Activated naive CD4-positive, alpha-beta T cell treated with anti-CD3 and anti-CD28 coated beads, Interleukin-2, amount 50 U/mL, for 16 hours (primary cell): ENCODE measurements around the gene HOXA13.

Experiments
- DNase-seq: peaks from one replicate; pipeline ENCODE4 v3.0.0-alpha.2; 2020

HOXA13 gene

DNA sequence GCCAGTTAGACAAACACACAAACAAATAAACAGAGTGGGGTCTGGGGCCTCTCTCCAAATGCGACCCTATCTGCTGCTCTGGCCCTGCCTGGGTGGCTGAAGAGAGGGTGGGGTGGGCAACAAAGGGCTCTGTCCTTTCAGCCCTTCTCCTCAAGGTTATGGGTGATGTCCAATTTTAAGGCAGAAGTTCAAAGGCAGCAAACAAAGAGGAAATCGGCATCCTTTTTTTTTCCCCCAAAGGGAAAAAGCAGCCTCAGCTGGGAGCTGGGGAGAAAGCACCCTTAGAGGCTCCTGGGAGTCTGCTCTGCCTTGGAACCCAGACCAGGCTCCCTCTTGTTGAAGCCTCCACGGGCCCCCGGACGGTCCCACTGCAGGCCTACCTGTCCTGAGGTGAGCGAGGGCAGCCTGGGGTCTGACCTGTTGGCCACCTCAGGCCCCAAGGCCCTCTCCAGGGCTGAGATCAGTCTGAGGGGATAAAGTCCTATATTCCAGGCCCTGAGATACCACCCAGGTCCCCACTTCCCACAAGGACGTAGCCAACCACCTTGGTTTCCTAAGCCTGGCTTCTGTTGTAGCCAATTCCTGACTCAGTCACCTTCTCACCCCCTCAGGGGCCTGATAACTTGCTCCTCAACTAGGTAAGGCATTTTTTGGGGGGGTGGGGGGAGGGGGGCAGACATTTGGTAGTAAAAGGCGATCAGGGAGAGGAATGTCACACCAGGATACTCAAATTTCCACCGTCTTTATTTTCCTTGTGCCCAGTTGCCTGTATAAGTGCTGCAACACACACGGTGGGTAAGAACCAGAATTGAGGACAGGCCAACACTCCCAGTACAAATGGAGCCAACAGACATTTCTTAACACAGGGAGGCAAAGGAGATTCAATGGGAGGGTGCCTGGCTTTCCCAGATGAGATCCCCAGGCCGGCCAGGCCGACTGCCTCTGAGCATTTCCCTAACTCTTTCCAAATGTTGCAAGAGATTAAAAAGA is 19.2 kb downstream of the HOXA13 start:
- DNase-seq = peak; percentile 7

DNA sequence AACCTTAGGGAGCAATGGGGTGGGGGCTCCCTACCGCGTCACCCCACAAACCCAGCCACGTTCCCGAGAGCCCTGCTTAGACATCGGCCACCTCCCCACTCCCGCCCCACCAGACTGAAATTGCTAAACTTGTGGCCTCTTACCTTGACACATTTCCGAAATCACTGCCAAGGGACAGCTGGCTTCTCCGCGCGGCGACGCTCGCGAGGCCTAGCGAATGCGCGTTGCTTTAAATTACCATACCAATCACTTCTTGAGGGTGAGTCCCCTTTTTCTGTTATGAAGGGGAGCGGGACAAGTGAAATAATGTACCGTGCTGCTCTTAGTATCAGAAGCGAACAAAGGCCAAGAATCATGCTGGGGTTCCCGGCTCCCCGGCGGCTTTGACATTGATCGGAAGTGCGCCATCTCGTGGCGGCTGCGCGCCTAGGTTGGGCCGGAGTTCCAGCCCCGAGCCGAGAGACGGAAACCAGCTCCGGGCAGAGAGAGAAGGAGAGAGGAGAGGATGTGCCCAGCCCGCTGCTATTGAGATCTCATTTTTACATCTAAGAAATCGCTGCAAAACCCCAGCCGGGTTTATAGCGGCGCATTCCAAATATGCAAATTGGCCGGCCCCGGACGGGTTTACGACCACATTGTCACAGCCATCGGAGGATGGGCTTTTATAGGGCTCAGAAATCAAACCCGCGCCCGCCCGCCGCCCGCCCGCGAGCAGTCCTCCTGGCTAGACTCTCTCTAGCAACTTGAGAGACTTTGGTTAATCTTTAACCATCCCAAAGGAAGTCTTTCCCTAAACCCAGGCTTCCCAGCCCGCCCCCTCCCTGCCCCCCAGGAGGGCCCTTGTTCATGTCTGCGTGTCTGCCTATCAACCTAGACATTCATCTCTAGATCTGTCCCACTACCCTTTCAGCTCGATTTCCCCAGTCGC is 20.1 kb downstream of the HOXA13 start:
- peak; percentile 68 for DNase-seq

DNA sequence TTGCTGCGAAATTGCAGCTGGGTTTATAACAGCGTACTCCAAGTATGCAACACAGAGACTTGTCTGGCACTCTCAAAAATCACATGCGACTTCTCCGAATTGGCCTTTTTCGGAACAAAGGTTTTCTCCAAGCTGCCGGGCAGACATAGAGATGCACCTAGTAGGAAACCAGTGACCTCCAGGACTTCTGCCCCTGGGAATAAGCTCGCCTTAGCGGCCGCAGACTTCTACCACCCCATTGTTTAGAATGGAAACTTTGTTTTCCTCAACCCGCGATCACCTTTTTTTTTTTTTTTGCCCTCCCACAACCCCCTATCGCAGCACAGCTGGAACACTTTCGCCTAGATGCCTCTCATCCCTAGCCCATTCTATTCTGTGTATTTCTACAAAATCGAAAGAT is 20.9 kb downstream of the HOXA13 start:
- DNase-seq = no peak

DNA sequence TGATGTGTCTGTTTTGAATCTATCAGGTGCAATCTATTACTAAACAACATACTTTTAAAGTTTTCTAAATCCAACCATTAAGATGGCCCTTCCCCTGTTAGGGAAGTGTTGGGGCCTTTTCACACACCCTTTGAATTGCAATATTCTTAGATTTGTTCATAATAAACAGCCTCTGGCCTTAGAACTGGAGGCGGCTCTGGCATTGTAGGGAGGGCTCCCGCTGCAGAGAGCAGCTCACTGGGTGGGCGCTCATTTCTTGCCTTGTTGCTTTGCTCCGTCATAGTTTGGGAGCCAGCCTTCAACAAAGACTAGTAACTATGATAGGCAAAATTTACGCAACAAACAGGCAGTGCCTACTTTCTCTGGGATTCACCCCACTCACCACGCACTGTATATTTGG is 21.5 kb downstream of the HOXA13 start:
- DNase-seq = peak; percentile 1

DNA sequence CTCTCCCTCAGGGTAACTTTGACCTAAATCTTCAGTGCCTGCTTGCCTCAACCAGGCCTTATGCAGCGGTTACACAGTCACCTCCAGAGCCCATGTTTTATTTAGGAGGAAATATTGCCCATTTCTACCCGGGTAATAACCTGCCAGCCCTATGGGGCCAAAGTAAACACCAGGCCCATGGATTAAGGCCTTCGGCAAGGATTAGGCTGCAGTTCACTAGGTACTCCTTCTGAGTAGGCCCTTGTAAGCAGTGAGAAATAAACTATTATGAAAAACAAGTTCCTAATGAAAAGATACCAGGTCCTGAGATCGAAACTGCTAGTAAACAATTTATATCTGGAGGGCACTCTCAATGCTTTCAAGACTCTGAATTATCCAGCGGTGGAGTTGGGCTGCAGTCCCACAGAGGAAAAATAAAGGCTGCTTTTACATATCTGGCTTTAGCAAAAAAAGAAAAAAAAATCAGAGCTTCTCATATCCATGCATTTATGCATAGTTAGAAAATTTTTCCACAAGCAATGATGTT is 22.0 kb downstream of the HOXA13 start:
- DNase-seq = no peak

DNA sequence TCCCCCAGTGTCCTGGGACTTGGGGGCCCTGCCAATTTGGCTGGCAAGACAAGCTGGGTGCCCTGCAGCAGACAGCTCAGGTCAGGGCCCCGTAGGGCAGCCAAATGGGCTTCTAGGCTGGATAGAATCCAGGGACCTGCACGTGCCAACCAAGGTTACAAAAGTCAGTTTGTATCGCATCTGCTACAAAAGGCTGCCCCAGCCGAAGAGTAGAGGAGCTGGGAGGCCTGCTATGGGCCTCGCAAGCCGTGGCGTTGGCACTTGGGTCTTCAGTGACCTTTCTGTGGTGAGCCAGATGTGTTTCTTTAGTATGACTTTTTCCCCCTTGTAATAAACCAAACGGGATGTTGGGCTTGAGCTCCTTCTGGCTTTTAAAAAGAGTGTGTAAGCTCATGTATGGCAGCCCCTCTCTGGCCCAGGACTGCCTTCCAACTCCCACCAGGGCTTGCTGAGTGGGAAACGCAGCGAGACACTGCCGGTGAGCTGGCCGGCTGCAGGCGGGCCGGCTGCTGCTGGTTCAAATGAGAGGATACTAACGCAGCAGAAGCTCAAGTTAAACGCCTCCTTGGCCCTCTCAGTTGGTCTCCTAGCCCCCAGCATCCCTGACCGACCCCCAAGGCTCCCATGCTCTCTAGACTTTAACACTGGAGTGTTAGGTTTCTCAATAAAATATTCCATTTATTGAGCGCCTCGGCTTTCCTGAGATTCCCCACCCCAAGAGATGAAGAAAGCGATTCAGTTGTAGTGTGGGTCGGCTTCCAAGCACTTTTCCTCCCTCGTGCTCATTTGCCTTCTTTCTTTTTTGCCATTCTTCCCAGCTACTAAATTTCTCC is 22.7 kb downstream of the HOXA13 start:
- DNase-seq = peak; percentile 5

DNA sequence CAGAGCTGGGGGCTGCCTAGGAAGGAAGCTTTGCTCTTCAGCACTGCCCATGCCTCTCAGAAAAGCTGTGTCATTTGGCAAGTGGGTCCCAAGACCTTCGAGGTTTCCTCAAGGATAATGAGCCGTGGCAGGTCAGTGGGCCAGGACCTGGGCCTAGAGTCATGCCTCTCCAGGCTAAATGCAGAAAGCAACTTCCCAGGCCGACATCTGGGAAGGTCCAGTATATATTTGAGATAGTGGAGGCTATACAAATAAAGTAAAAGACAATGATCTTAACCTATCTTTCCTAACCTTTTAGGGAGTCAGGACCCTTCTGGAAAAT is 23.4 kb downstream of the HOXA13 start:
- no peak for DNase-seq

DNA sequence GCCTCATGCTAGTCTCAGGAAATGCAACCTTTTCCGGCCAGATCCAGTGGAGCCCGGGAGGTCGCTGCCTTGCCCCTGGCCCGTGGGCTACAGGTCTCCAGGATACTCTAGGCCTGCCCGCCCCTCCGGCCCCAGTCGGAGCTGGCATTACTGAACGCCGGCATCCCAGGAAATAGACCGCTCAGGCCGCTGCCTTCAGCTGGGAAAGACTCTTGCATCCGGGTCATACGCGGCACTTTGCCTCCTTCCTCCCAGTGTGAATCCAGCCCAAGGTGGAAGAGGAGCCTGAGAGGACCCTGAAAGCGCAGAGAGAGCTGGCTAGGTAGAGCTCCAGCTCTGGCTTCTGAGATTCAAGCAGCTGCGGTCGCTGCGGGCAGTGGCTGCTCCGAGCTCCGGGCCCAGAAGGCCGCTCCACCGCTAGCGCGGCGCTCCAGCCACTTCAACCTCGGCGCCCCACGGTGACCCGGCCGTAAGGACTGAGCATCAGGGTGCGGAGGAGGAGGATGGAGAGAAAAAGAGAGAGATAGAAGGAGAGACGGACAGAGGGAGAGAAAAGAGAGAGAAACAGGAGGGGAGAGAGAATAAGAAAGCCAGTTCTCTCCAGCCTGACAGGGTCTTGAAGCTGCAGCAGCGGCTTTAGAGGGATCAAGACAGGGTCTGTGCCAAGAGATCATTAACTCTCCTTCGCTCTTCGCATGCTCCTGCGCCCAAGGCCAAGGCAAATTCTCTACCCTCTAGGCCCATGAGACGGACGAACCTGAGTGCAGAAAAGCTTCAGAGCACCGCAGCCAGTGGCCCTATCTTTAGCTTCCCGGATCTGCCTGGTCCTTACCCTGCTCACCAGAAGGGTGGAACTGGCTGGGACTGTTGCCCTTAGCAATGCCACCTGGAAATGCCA is 24.0 kb downstream of the HOXA13 start:
- DNase-seq = peak; percentile 7

DNA sequence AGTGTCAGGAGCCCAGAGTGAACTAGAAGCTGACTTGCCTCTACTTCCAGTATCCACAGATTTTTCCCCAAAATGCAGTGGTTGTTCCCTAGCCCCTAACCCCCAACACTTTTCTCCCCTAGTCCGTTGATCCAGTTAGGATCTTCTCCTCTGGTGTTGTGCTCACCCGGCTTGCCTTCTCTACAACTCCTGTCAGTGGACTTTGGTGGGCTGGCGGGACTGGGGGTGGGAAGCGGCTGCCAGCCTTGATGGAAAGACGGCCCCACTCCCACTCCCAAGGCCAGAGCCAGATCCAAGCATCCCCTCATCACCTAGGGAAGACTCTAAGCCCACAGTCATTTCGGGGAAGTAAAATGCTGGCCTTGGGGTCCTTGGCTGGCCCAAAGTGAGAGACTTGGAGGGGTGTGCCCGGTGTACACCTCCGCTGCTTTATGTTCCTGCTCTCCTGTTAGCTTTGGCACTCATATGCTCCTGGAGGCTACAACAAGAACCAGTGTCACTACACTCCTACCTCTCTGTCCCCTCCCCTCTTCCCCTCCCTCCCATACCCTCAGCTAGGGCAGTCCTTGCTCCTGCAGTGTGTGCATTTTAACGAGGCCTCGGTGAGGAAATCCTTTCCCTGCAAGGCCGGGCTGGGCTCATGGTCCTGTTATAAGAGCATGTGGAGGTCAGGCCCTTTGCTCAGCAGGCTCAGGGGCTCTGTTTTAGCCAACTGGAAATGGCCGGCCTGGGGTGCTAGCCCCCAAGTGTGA is 24.8 kb downstream of the HOXA13 start:
- peak; percentile 6 for DNase-seq

DNA sequence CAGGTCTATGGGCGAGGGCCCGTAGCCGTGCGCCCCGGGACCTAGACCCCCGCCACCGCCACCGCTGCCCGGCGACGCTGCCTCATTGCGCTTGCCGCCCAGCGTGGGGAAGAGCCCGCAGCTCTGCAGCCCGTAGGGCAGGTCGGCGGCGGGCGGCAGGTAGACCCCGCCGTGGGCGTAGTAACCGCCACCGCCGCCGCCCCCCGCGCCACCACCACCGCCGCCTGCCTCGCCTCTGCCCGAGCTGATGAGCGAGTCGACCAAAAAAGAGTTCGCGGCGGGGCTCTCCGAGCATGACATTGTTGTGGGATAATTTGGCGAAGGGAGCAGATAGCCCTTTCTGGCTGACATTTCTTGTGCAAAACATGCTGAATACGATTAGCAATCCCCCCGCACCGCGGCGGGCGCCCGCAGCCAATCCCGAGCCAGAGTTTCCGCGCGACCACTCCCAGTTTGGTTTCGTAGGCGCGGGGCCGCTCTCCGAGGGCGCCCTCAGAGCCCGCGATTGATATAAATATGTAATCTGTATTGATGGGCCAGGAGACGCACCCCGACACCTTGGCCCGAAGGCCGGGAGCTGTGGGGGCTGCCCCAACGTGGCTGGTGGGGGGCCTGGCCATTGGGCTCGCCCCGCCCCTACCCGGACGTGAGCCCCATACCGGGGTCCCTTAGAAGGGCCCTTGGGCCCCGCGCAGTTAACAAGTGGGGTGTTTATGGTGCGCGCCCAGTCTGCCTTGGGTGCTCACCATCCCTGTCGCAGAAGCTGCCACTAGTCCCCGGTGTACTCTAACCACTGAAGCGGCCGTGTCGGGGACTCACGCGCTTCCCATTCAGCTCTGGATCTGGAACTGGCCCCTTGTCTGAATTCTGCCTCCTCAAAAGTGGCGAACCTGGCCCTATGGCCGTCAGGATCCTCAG is 25.7 kb downstream of the HOXA13 start, which contains the start of gene HOXA10:
TSS of gene HOXA10 (minus strand) at position 365 of the 918 bp plus-strand sequence. CDS start at position 351, 14 bp downstream.
- peak; percentile 17 for DNase-seq

DNA sequence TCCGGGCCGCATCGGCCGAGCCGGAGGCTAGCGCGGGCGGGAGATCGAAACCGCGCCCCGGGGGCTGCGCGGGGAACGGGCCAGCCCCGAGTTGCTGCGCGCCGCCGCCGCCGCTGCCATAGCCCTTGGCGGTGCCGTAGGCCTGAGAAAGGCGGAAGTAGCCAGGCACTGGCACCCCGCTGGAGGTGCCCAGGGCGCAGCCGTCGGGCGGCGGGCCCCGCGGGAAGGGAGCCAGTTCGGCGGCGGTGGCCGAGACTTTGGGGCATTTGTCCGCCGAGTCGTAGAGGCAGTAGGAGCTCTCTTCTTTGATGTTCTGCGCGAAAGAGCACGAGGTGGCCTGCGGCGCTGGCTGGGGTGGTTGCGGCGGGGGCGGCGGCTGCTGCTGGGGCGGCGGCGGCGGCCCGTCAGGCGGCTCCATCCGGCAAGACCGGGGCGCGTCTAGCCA is 26.4 kb downstream of the HOXA13 start:
- peak; percentile 29 for DNase-seq

DNA sequence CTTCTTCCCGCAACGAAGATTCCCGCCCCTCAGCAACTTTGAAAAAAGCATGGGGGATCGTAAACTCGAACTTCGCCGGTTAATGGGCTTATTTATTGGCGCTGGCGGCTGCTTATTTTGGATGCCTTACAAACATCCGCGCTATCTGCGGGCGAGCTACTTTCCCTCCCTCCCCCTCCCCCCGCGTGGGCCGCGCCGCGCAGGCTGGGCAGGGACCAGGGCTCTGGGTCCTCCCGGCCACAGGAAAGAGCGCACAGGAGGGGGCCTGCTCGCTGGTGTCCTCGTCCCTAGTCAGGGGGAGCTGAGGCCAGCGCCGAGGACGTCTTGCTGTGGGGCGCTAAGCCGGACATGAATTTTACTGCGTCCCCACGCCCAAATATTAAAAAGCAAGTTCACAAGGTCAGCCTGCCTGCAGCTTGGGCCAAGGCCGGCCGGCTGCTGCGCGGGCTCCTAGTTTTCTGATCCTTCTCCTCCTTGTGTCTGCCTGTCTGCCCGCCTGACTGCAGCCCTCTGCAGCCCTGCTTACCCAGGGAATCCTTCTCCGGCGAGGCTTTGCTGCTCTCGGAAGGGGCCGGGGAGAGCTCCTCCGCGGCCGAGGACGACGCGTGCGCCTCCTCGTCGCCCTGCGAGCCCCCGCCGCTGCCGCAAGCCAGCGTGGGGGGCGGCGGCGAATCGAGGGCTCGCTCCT is 26.9 kb downstream of the HOXA13 start:
- DNase-seq = peak; percentile 27

DNA sequence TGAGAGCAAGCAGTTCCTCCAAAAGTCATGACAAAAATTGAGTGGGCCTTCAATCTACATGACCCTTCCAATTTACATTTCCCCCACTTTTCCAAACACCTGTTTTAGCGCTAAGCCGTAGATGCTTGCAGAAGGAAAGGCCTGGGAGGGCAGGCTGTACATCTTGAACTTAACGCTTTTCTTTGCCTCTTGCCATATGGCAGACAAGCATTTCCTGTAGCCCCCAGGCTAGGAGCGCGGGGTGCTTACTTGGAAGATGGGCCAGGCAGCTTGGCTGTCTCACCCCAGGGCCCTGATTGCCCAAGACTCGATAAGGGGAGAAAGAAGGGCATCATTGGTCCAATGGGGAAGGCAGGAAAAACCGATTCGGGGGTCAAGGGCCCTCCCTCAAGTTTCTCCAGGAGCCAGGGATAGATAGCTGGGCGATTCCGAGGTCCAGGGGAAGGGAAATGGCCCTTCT is 27.5 kb downstream of the HOXA13 start:
- peak; percentile 14 for DNase-seq

DNA sequence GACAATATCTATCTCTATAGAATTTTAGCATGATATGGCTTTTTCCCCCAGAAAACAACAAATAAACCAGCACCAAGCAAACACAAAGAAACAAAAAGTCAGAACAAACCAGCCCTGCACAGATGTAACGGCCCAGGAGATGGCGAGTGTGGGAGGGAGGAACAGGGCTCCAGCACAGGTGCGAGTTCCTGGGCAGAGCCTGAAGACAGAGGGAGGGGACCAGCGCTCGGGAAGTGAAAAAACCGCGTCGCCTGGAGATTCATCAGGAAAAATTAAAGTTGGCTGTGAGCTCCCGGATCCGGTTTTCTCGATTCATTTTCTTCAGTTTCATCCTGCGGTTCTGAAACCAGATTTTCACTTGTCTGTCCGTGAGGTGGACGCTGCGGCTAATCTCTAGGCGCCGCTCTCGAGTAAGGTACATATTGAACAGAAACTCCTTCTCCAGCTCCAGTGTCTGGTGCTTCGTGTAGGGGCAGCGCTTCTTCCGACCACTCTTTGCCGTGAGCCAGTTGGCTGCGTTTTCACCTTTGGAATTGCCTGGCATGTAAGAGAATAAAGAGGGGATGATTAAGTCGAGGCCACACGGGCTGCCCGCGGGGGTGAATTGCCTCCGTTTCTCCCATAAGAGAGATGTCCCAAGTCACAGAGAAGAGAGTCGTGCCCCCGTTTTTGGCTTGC is 28.1 kb downstream of the HOXA13 start:
- peak; percentile 10 for DNase-seq

DNA sequence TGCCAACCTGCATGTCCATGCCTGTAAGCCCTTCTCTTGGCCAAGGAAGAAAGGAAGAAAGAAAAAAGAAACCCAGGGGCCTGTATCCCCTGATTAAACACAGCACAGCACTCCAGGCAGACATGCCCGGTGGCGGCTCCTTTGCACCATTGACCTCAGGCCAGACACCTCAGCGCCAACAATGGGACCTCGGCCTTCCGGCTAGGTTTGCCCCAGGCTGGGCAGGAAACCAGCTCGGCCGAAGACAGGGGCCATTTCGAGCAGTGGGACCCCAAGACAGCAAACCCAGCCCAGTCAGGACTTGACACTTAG is 28.6 kb downstream of the HOXA13 start:
- no peak for DNase-seq

DNA sequence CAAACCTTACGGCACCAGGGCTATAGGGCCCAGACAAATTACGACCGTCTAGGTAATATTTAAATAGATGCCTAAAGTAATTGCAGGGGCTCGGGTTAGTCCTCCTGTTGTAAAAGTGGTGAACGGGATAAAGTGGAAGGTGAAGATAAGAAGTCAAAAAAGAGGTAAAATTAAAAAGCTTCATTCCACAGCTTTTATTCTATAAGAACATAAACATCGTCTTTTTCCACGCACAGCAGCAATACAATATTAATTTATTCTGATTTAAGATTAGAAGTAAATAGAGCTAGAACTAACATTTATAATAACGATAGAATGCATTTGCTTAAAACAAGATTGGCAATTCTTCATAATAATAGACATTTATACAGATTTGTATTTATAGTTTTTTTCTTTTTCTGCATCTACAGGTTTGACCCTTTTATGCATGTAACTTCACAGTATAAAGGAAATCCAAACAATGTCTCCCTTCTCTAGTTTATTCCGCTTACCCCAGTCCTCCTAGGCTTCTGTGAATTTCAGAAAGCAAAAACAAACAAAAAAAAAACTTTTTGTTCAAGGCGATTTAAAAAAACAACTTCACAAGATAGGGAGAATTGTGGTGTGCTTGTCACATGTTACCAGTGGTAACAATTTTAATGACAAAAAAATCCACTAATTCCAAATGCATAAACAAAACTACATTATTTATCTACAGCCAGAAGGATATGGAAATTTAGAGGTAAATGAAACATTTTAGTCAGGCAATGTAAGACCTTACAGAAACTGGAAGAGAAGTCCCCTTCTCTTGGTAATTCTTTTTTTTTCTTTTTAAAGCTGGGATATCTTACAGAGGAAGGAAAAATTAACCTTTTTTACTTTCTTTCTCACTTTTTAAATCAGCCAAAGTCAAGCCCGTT is 29.2 kb downstream of the HOXA13 start:
- DNase-seq = no peak
